ENCODE measurements around the gene RANBP17.

The RANBP17 gene

GRCh38 chr5:170937072-170937471 lies 75.3 kb downstream of the RANBP17 start:
- Histone ChIP-seq H3K4me3 (ENCODE audit: low read length) (no peak overlapping the region), H3K9me2 (replicated peaks; ENCODE audit: insufficient read depth, low read length) (no peaks in the 10 kb centered on the region), H3K27ac (ENCODE audit: low read length) (peak overlapping the region; percentile 54; the same call in 1 of the 2 replicates), H4K20me1 (ENCODE audit: insufficient read depth, low read length) (no peaks in the 10 kb centered on the region), H3F3A (ENCODE audit: insufficient read depth, low read length) (peaks cover 9% of the 10 kb centered on the region; the same call in 1 of the 2 replicates), H3K27me3 (replicated peaks; ENCODE audit: insufficient read depth, low read length) (no peaks in the 10 kb centered on the region), H3K79me2 (ENCODE audit: low read length) (no peaks in the 10 kb centered on the region), H2AFZ (ENCODE audit: low read length) (no peak overlapping the region), H3K36me3 (replicated peaks; ENCODE audit: insufficient read depth, low read length) (no peaks in the 10 kb centered on the region), H3K9me3 (replicated peaks; ENCODE audit: insufficient read depth, low read length) (no peaks in the 10 kb centered on the region), H3K4me1 (ENCODE audit: low read length) (peaks cover 15% of the 10 kb centered on the region), H3K9ac (ENCODE audit: low read length) (no peak overlapping the region), H3K4me2 (ENCODE audit: low read depth, low read length) (peak overlapping the region; percentile 14; the same call in 1 of the 2 replicates)
- DNase-seq, result peak; percentile 63
- no peak for TF ChIP-seq CTCF (IDR thresholded peaks at IDR 0.05; ENCODE audit: low read length)
- TF ChIP-seq EZH2 (optimal IDR thresholded peaks at IDR 0.05; ENCODE audit: low read depth, low read length), result no peak
- no peak for TF ChIP-seq EZH2phosphoT487 (IDR thresholded peaks at IDR 0.05; ENCODE audit: low read length)

- peaks cover 15% of the 10 kb centered on the region for H3K4me1 ChIP-seq (ENCODE audit: low read length)
- no peaks in the 10 kb centered on the region for H4K20me1 ChIP-seq (ENCODE audit: insufficient read depth, low read length)
- H3K4me2 ChIP-seq (ENCODE audit: low read depth, low read length), result no peak overlapping the region
- H2AFZ ChIP-seq (ENCODE audit: low read length), result no peak overlapping the region
- no peaks in the 10 kb centered on the region for H3K79me2 ChIP-seq (ENCODE audit: low read length)
- no peaks in the 10 kb centered on the region for H3K9me3 ChIP-seq (replicated peaks; ENCODE audit: insufficient read depth, low read length)
- no peak for DNase-seq
- TF ChIP-seq CTCF (IDR thresholded peaks at IDR 0.05; ENCODE audit: low read length) (no peak), EZH2phosphoT487 (IDR thresholded peaks at IDR 0.05; ENCODE audit: low read length) (no peak), EZH2 (optimal IDR thresholded peaks at IDR 0.05; ENCODE audit: low read depth, low read length) (no peak)
- no peaks in the 10 kb centered on the region for H3K36me3 ChIP-seq (replicated peaks; ENCODE audit: insufficient read depth, low read length)
- H3K9ac ChIP-seq (ENCODE audit: low read length), result no peak overlapping the region
- peaks cover 9% of the 10 kb centered on the region; the same call in 1 of the 2 replicates for H3F3A ChIP-seq (ENCODE audit: insufficient read depth, low read length)
- H3K27ac ChIP-seq (ENCODE audit: low read length), result peak overlapping the region; percentile 54; the same call in 1 of the 2 replicates
- no peak overlapping the region for H3K4me3 ChIP-seq (ENCODE audit: low read length)
- no peaks in the 10 kb centered on the region for H3K9me2 ChIP-seq (replicated peaks; ENCODE audit: insufficient read depth, low read length)
- H3K27me3 ChIP-seq (replicated peaks; ENCODE audit: insufficient read depth, low read length), result no peaks in the 10 kb centered on the region
Measured at GRCh38 chr5:170937914-170938313, 76.1 kb downstream of the RANBP17 start.

GRCh38 chr5:170939178-170939577 lies 77.4 kb downstream of the RANBP17 start:
- Histone ChIP-seq H3K4me3 (ENCODE audit: low read length) (no peak overlapping the region), H3K9ac (ENCODE audit: low read length) (no peak overlapping the region), H3K4me2 (ENCODE audit: low read depth, low read length) (no peak overlapping the region), H3K27me3 (replicated peaks; ENCODE audit: insufficient read depth, low read length) (no peaks in the 10 kb centered on the region), H3K36me3 (replicated peaks; ENCODE audit: insufficient read depth, low read length) (no peaks in the 10 kb centered on the region), H4K20me1 (ENCODE audit: insufficient read depth, low read length) (no peaks in the 10 kb centered on the region), H2AFZ (ENCODE audit: low read length) (no peak overlapping the region), H3K27ac (ENCODE audit: low read length) (no peak overlapping the region), H3K4me1 (ENCODE audit: low read length) (peaks cover 15% of the 10 kb centered on the region), H3K79me2 (ENCODE audit: low read length) (no peaks in the 10 kb centered on the region), H3K9me3 (replicated peaks; ENCODE audit: insufficient read depth, low read length) (no peaks in the 10 kb centered on the region), H3F3A (ENCODE audit: insufficient read depth, low read length) (peaks cover 9% of the 10 kb centered on the region; the same call in 1 of the 2 replicates), H3K9me2 (replicated peaks; ENCODE audit: insufficient read depth, low read length) (no peaks in the 10 kb centered on the region)
- TF ChIP-seq CTCF (IDR thresholded peaks at IDR 0.05; ENCODE audit: low read length) (no peak), EZH2phosphoT487 (IDR thresholded peaks at IDR 0.05; ENCODE audit: low read length) (no peak), EZH2 (optimal IDR thresholded peaks at IDR 0.05; ENCODE audit: low read depth, low read length) (no peak)
- DNase-seq, result no peak

Measured in MM.1S (cell line).